Measurements from ENCODE around the gene SCUBE1.

SCUBE1 gene

GRCh38 chr22:43253839-43254238, 89.3 kb downstream of the SCUBE1 start:
- DNase-seq = no peak

GRCh38 chr22:43252319-43252718, 90.9 kb downstream of the SCUBE1 start:
- DNase-seq = no peak

- DNase-seq = no peak
Observed at GRCh38 chr22:43249789-43250471, 93.2 kb downstream of the SCUBE1 start.

- no peak for DNase-seq
Observed at GRCh38 chr22:43247546-43248260, 95.5 kb downstream of the SCUBE1 start.

- no peak for DNase-seq
Observed at GRCh38 chr22:43246188-43246587, 97.0 kb downstream of the SCUBE1 start.

- no peak for DNase-seq
Observed at GRCh38 chr22:43245717-43246116, 97.5 kb downstream of the SCUBE1 start.

- no peak for DNase-seq
Observed at GRCh38 chr22:43244803-43245527, 98.2 kb downstream of the SCUBE1 start.

GRCh38 chr22:43244402-43244801, 98.8 kb downstream of the SCUBE1 start:
- no peak for DNase-seq

GRCh38 chr22:43243324-43243723, 99.8 kb downstream of the SCUBE1 start:
- no peak for DNase-seq

- DNase-seq = no peak
Observed at GRCh38 chr22:43242627-43243026, 100.5 kb downstream of the SCUBE1 start.

GRCh38 chr22:43241699-43242386, 101.3 kb downstream of the SCUBE1 start:
- DNase-seq = no peak

GRCh38 chr22:43241138-43241597, 102.0 kb downstream of the SCUBE1 start:
- DNase-seq = no peak

GRCh38 chr22:43240614-43241013, 102.6 kb downstream of the SCUBE1 start:
- DNase-seq = no peak

- DNase-seq = no peak
Observed at GRCh38 chr22:43239956-43240355, 103.2 kb downstream of the SCUBE1 start.

- no peak for DNase-seq
Observed at GRCh38 chr22:43239193-43239780, 103.9 kb downstream of the SCUBE1 start.

GRCh38 chr22:43238526-43239006, 104.6 kb downstream of the SCUBE1 start:
- DNase-seq = no peak

GRCh38 chr22:43237280-43237679, 105.9 kb downstream of the SCUBE1 start:
- no peak for DNase-seq

GRCh38 chr22:43236411-43237166, 106.6 kb downstream of the SCUBE1 start:
- no peak for DNase-seq

- DNase-seq = no peak
Observed at GRCh38 chr22:43235445-43236409, 107.4 kb downstream of the SCUBE1 start.

GRCh38 chr22:43234264-43234988, 108.7 kb downstream of the SCUBE1 start:
- no peak for DNase-seq
